ENCODE results near the gene GALR1.

DNA sequence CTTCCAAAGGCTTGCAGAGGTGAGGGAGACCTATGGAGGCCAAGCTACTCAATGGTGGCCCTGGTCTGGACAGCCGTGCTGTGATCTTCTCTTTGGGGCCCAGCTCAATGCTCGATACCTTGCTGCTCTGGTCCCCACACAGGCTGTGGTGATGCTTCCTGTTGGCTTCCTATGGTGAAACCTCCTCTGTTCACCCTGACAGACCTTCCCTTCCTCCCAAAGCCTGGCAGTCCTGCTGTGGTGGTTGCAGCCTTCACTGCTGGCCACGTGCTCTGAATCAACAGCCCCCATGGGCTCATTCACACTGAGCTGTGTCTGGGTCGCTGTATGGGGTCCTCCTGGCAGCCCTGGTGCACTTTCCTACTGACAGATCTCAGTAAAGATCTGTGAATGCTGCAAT lies 31.0 kb upstream of the GALR1 start:
- TF ChIP-seq EZH2 (IDR thresholded peaks at IDR 0.05; ENCODE audit: borderline replicate concordance): no peak
- TF ChIP-seq, protein P1, sequence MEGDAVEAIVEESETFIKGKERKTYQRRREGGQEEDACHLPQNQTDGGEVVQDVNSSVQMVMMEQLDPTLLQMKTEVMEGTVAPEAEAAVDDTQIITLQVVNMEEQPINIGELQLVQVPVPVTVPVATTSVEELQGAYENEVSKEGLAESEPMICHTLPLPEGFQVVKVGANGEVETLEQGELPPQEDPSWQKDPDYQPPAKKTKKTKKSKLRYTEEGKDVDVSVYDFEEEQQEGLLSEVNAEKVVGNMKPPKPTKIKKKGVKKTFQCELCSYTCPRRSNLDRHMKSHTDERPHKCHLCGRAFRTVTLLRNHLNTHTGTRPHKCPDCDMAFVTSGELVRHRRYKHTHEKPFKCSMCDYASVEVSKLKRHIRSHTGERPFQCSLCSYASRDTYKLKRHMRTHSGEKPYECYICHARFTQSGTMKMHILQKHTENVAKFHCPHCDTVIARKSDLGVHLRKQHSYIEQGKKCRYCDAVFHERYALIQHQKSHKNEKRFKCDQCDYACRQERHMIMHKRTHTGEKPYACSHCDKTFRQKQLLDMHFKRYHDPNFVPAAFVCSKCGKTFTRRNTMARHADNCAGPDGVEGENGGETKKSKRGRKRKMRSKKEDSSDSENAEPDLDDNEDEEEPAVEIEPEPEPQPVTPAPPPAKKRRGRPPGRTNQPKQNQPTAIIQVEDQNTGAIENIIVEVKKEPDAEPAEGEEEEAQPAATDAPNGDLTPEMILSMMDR (IDR thresholded peaks at IDR 0.05; ENCODE audit: poor library complexity): no peak

All from hepatocyte (in vitro differentiated cells).